ENCODE results near the gene NEK11. TPM values are rescaled to one million over a fixed set of nuclear protein-coding genes. Genes with fewer than 3 reads are reported as not detected.

The NEK11 gene
- total and polyA plus RNA-seq, 2 donors (not counting 3 experiments of a cell fraction or from before 2014, with no cell fraction given) = 1.7 to 4.3 TPM

GRCh38 chr3:131370935-131371687 lies 344.4 kb downstream of the NEK11 start:
- no TSS peak for BruUV-seq (replicated peaks)
- DNase-seq (ENCODE audit: low read depth, low spot score) = no peak
- no peaks in the 10 kb centered on the region for H3K27me3 ChIP-seq (ENCODE audit: control insufficient read depth in 2 of 2, insufficient read depth in 2 of 2, low read length in 2 of 2)
- TF ChIP-seq GATA2 (IDR thresholded peaks at IDR 0.05; ENCODE audit: insufficient read depth, insufficient read length, low read depth, low read length) (no peak), JUN (IDR thresholded peaks at IDR 0.05; ENCODE audit: borderline replicate concordance, insufficient read depth, insufficient read length, low read depth) (no peak), EZH2 (IDR thresholded peaks at IDR 0.05; ENCODE audit: borderline replicate concordance, low read depth, low read length, severe bottlenecking) (no peak), POLR2AphosphoS5 (IDR thresholded peaks at IDR 0.05; ENCODE audit: insufficient read depth, low read depth, low read length) (no peak), FOS (IDR thresholded peaks at IDR 0.05; ENCODE audit: borderline replicate concordance, insufficient read depth, low read length) (no peak), MAX (IDR thresholded peaks at IDR 0.05; ENCODE audit: insufficient read depth, insufficient read length) (no peak), CTCF (IDR thresholded peaks at IDR 0.05; ENCODE audit: extremely low read depth in 1 of 2, insufficient read depth in 1 of 2, low read depth in 1 of 2, low read length in 2 of 2) (no peak), POLR2A (IDR thresholded peaks at IDR 0.05; ENCODE audit: low read depth, low read length) (no peak), MYC (IDR thresholded peaks at IDR 0.05; ENCODE audit: low read depth, low read length) (no peak)
- FAIRE-seq = no peak
- intact Hi-C loops (cut with micrococcal nuclease) = no loop called here
- no peaks in the 10 kb centered on the region for H3K79me2 ChIP-seq (ENCODE audit: control insufficient read depth, insufficient read depth, low read length)
- dilution Hi-C loops (cut with MboI; ENCODE audit: extremely low pct_ligation_motif_present, low sequenced_read_pairs) = no loop called here
- no peaks in the 10 kb centered on the region for H3K9me3 ChIP-seq (replicated peaks; ENCODE audit: control insufficient read depth, insufficient read depth, low read length)
- H2AFZ ChIP-seq (ENCODE audit: low read depth, low read length) = no peak overlapping the region
- no peak overlapping the region for H3K9ac ChIP-seq (replicated peaks; ENCODE audit: extremely low read depth, insufficient read depth, low read length)
- H3K4me1 ChIP-seq (ENCODE audit: control insufficient read depth, extremely low read depth, insufficient read depth, low read length) = no peaks in the 10 kb centered on the region
- H3K4me3 ChIP-seq (replicated peaks in 1 of 3; ENCODE audit: insufficient read depth in 1 of 3, low read depth in 1 of 3, low read length in 3 of 3) = no peak overlapping the region
- no peak overlapping the region for H3K4me2 ChIP-seq (ENCODE audit: insufficient read depth, low read length)
- H3K9me1 ChIP-seq (replicated peaks; ENCODE audit: control insufficient read depth, extremely low read depth, insufficient read depth, low read length) = no peaks in the 10 kb centered on the region
- no peaks in the 10 kb centered on the region for H4K20me1 ChIP-seq (replicated peaks; ENCODE audit: control insufficient read depth, extremely low read depth, insufficient read depth, low read length)
- CTCF ChIA-PET = no interaction called here
- POLR2A ChIA-PET = no interaction called here
- H3K27ac ChIP-seq (ENCODE audit: insufficient read depth, low read depth, low read length) = no peak overlapping the region
- H3K36me3 ChIP-seq (ENCODE audit: control insufficient read depth in 2 of 2, extremely low read depth in 1 of 2, insufficient read depth in 2 of 2, low read length in 2 of 2) = no peaks in the 10 kb centered on the region
